ENCODE results near the gene CDC42EP1.
"Not testable (repeated sequence)": the region's sequence is repeated elsewhere in the genome, so short reads cannot be mapped to it uniquely, and the experiment has no call there.

The CDC42EP1 gene

GRCh38 chr22:37534445-37534844, 25.8 kb upstream of the CDC42EP1 start:
- no peak for DNase-seq

GRCh38 chr22:37535159-37535558, 25.1 kb upstream of the CDC42EP1 start:
- no peak for DNase-seq

GRCh38 chr22:37538590-37539357, 21.5 kb upstream of the CDC42EP1 start:
- peak; percentile 62 for DNase-seq

- not testable (repeated sequence) for DNase-seq
Measured at GRCh38 chr22:37539790-37540189, 20.5 kb upstream of the CDC42EP1 start.

GRCh38 chr22:37542416-37542815, 17.9 kb upstream of the CDC42EP1 start:
- DNase-seq: not testable (repeated sequence)

GRCh38 chr22:37542959-37543358, 17.3 kb upstream of the CDC42EP1 start:
- no peak for DNase-seq

GRCh38 chr22:37544955-37545702, 15.2 kb upstream of the CDC42EP1 start:
- DNase-seq: no peak

GRCh38 chr22:37545703-37546436, 14.4 kb upstream of the CDC42EP1 start:
- DNase-seq: no peak

- no peak for DNase-seq
Measured at GRCh38 chr22:37546437-37547250, 13.6 kb upstream of the CDC42EP1 start.

- DNase-seq: no peak
Measured at GRCh38 chr22:37547251-37547741, 13.0 kb upstream of the CDC42EP1 start.

- peak; percentile 89 for DNase-seq
Measured at GRCh38 chr22:37549704-37550059, 10.6 kb upstream of the CDC42EP1 start.

GRCh38 chr22:37550921-37551320, 9.4 kb upstream of the CDC42EP1 start:
- DNase-seq: not testable (repeated sequence)

GRCh38 chr22:37551981-37552380, 8.3 kb upstream of the CDC42EP1 start:
- DNase-seq: no peak

GRCh38 chr22:37552524-37553163, 7.6 kb upstream of the CDC42EP1 start:
- no peak for DNase-seq

GRCh38 chr22:37553725-37554124, 6.6 kb upstream of the CDC42EP1 start:
- no peak for DNase-seq

GRCh38 chr22:37555029-37555428, 5.3 kb upstream of the CDC42EP1 start:
- DNase-seq: no peak

GRCh38 chr22:37556710-37557109, 3.6 kb upstream of the CDC42EP1 start:
- no peak for DNase-seq

GRCh38 chr22:37557321-37558001, 2.8 kb upstream of the CDC42EP1 start:
- DNase-seq: no peak

GRCh38 chr22:37558815-37559214, 1.5 kb upstream of the CDC42EP1 start:
- DNase-seq: no peak

GRCh38 chr22:37559521-37559900, 769 bp upstream of the CDC42EP1 start:
- no peak for DNase-seq

- no peak for DNase-seq
Measured at GRCh38 chr22:37560608-37561211, 430 bp downstream of the CDC42EP1 start.
